ENCODE results near the gene GRHPR.

- TF ChIP-seq CTCF (IDR thresholded peaks at IDR 0.05) = no peak
- TF ChIP-seq POLR2A (IDR thresholded peaks at IDR 0.05) = no peak
These were observed 1.0 kb downstream of the GRHPR start for GRCh38 chr9:37423508-37423907.

Measured in lower leg skin (tissue), 3 donors.